Hypothalamus (tissue), 51 donors: Measurements from ENCODE around the gene B4GAT1.

Experiments
- DNase-seq, 51 donors: peaks; one replicate each; lab custom pipeline; 2025; lab: John Stamatoyannopoulos, UW

Gene B4GAT1

GRCh38 chr11:66338276-66339161 is 8.9 kb downstream of the B4GAT1 start:
- no peak for DNase-seq

GRCh38 chr11:66337103-66337899 is 10.1 kb downstream of the B4GAT1 start:
- no peak for DNase-seq

- peak in 25 of 51 donors; percentile 8 to 85 (median 45) for DNase-seq
Observed at GRCh38 chr11:66336234-66337102, 11.0 kb downstream of the B4GAT1 start, which contains the start of gene RIN1. RIN1 (minus strand) TSS chr11:66336434; CDS start chr11:66336402, 32 bp downstream.

GRCh38 chr11:66335531-66336233 is 11.7 kb downstream of the B4GAT1 start:
- DNase-seq: peak in 1 of 51 donors; percentile 32

- no peak for DNase-seq
Observed at GRCh38 chr11:66334605-66335442, 12.6 kb downstream of the B4GAT1 start.

- no peak for DNase-seq
Observed at GRCh38 chr11:66333896-66334604, 13.4 kb downstream of the B4GAT1 start.

GRCh38 chr11:66333220-66333877 is 14.1 kb downstream of the B4GAT1 start:
- DNase-seq: no peak

GRCh38 chr11:66332371-66333219 is 14.8 kb downstream of the B4GAT1 start:
- DNase-seq: no peak

GRCh38 chr11:66331542-66332370 is 15.7 kb downstream of the B4GAT1 start:
- no peak for DNase-seq

GRCh38 chr11:66330931-66331330 is 16.5 kb downstream of the B4GAT1 start:
- no peak for DNase-seq

GRCh38 chr11:66329165-66329673 is 18.2 kb downstream of the B4GAT1 start:
- no peak for DNase-seq

GRCh38 chr11:66328302-66329144 is 18.9 kb downstream of the B4GAT1 start:
- peak in 46 of 51 donors; percentile 22 to 82 (median 58) for DNase-seq

GRCh38 chr11:66328031-66328301 is 19.5 kb downstream of the B4GAT1 start:
- no peak for DNase-seq

GRCh38 chr11:66327171-66328030 is 20.0 kb downstream of the B4GAT1 start:
- no peak for DNase-seq
